OCI-LY3 (cell line): ENCODE data around the gene MARK3.

ENCODE experiments used
- H2AFZ ChIP-seq: fragments of 200-600, 300-600 bp; shearing (Covaris generic); 2 replicates; pipeline ENCODE4 v1.6.0; 2014; ENCODE audit warnings: antibody characterized with exemption, low read depth, low read length
- H3K27ac ChIP-seq: fragments of 200-600, 300-600 bp; sonication (generic); 2 replicates; pipeline ENCODE4 v1.5.1; 2014; ENCODE audit warnings: mild to moderate bottlenecking, low read length, moderate library complexity, mixed read lengths
- H3K27me3 ChIP-seq: fragments of 200-600, 300-600 bp; sonication (generic); 2 replicates; pipeline ENCODE4 v1.6.1; 2014; ENCODE audit warnings: low read depth, low read length, mixed read lengths
- H3K36me3 ChIP-seq: fragments of 200-600, 300-600 bp; sonication (generic); replicated peaks from 2 replicates; pipeline ENCODE3; 2014; ENCODE audit warnings: low read depth, low read length, mixed read lengths
- H3K4me1 ChIP-seq: fragments of 300-600, 200-600 bp; sonication (generic); 2 replicates; pipeline ENCODE4 v1.6.1; 2014; ENCODE audit warnings: low read length, mixed read lengths
- H3K4me2 ChIP-seq: fragments of 200-600, 300-600 bp; sonication (generic); 2 replicates; pipeline ENCODE4 v1.6.1; 2014; ENCODE audit warnings: low read length, mixed read lengths
- H3K4me3 ChIP-seq: fragments of 300-600, 200-600 bp; sonication (generic); 2 replicates; pipeline ENCODE4 v1.5.1; 2014; ENCODE audit warnings: antibody characterized with exemption, mild to moderate bottlenecking, low read length, moderate library complexity
- H3K79me2 ChIP-seq: fragments of 300-600, 200-600 bp; shearing (Covaris generic); 2 replicates; pipeline ENCODE4 v1.6.1; 2014; ENCODE audit warnings: mild to moderate bottlenecking, low read length, mixed read lengths
- H3K9ac ChIP-seq: fragments of 300-600, 200-600 bp; shearing (Covaris generic); 2 replicates; pipeline ENCODE4 v1.6.0; 2014; ENCODE audit warnings: mild to moderate bottlenecking, low read length, moderate library complexity
- H3K9me3 ChIP-seq: fragments of 200-600, 300-600 bp; shearing (Covaris generic); 2 replicates; pipeline ENCODE4 v1.6.1; 2014; ENCODE audit warnings: low read length, mixed read lengths; ENCODE audit not compliant: insufficient read depth
- H4K20me1 ChIP-seq: fragments of 200-600, 300-600 bp; sonication (generic); 2 replicates; pipeline ENCODE4 v1.6.1; 2016; ENCODE audit warnings: low read length, mixed read lengths; ENCODE audit not compliant: insufficient read depth
- CTCF ChIP-seq: fragments of 200-600, 300-600 bp; sonication (generic); IDR thresholded peaks from 2 replicates; pipeline ENCODE4 v1.5.1; 2014; ENCODE audit warnings: antibody characterized with exemption, low read length, low read depth
- EZH2phosphoT487 ChIP-seq: fragments of 200-600 bp; shearing (Covaris generic); IDR thresholded peaks from 2 replicates; pipeline ENCODE4 v1.6.1; 2018; ENCODE audit warnings: antibody characterized with exemption, mixed run types, low read depth

MARK3 gene

GRCh38 chr14:103547455-103547940 lies 162.3 kb downstream of the MARK3 start:
- peaks cover 4% of the 10 kb centered on the region; the same call in 1 of the 2 replicates for H3K4me1 ChIP-seq
- no peaks in the 10 kb centered on the region for H4K20me1 ChIP-seq
- H3K79me2 ChIP-seq = no peaks in the 10 kb centered on the region
- no peak overlapping the region for H3K27ac ChIP-seq
- H3K9me3 ChIP-seq = no peaks in the 10 kb centered on the region
- no peak overlapping the region for H2AFZ ChIP-seq
- no peaks in the 10 kb centered on the region for H3K27me3 ChIP-seq
- H3K36me3 ChIP-seq = no peaks in the 10 kb centered on the region
- no peak overlapping the region for H3K4me3 ChIP-seq
- TF ChIP-seq CTCF = no peak
- no peak for TF ChIP-seq EZH2phosphoT487
- no peak overlapping the region for H3K4me2 ChIP-seq
- H3K9ac ChIP-seq = no peak overlapping the region

- Histone ChIP-seq H4K20me1 (no peaks in the 10 kb centered on the region), H3K9ac (no peak overlapping the region), H3K9me3 (no peaks in the 10 kb centered on the region), H3K36me3 (no peaks in the 10 kb centered on the region), H2AFZ (no peak overlapping the region), H3K4me3 (no peak overlapping the region), H3K4me2 (no peak overlapping the region), H3K4me1 (peaks cover 3% of the 10 kb centered on the region; the same call in 1 of the 2 replicates), H3K27ac (no peak overlapping the region), H3K27me3 (no peaks in the 10 kb centered on the region), H3K79me2 (no peaks in the 10 kb centered on the region)
- no peak for TF ChIP-seq CTCF
- no peak for TF ChIP-seq EZH2phosphoT487
Observed at GRCh38 chr14:103547941-103548462, 162.8 kb downstream of the MARK3 start.

GRCh38 chr14:103548463-103549351 lies 163.5 kb downstream of the MARK3 start:
- no peaks in the 10 kb centered on the region for H3K9me3 ChIP-seq
- H3K27ac ChIP-seq = no peak overlapping the region
- no peaks in the 10 kb centered on the region for H4K20me1 ChIP-seq
- H3K4me2 ChIP-seq = no peak overlapping the region
- H3K36me3 ChIP-seq = no peaks in the 10 kb centered on the region
- TF ChIP-seq EZH2phosphoT487 (no peak), CTCF (no peak)
- H2AFZ ChIP-seq = no peak overlapping the region
- no peaks in the 10 kb centered on the region for H3K79me2 ChIP-seq
- H3K27me3 ChIP-seq = no peaks in the 10 kb centered on the region
- H3K4me1 ChIP-seq = peaks cover 3% of the 10 kb centered on the region; the same call in 1 of the 2 replicates
- H3K4me3 ChIP-seq = no peak overlapping the region
- no peak overlapping the region for H3K9ac ChIP-seq

- Histone ChIP-seq H3K4me3 (no peak overlapping the region), H3K27ac (no peak overlapping the region), H4K20me1 (no peaks in the 10 kb centered on the region), H3K9me3 (no peaks in the 10 kb centered on the region), H3K9ac (no peak overlapping the region), H3K36me3 (no peaks in the 10 kb centered on the region), H3K79me2 (no peaks in the 10 kb centered on the region), H3K4me2 (no peak overlapping the region), H3K4me1 (peaks cover 3% of the 10 kb centered on the region; the same call in 1 of the 2 replicates), H3K27me3 (no peaks in the 10 kb centered on the region), H2AFZ (no peak overlapping the region)
- TF ChIP-seq EZH2phosphoT487 = no peak
- no peak for TF ChIP-seq CTCF
Observed at GRCh38 chr14:103549361-103550311, 164.4 kb downstream of the MARK3 start.
